HG03280 (cell line): ENCODE data around the gene C1orf53.
"Not testable (repeated sequence)": the region's sequence is repeated elsewhere in the genome, so short reads cannot be mapped to it uniquely, and the experiment has no call there.

Source experiments
- ATAC-seq: cut with Tn5 transposase; IDR thresholded peaks from one replicate; pipeline ENCODE4 v1.9.1; 2021; ENCODE audit warnings: mild to moderate bottlenecking, moderate library complexity; ENCODE audit not compliant: unreplicated experiment

The C1orf53 gene

DNA sequence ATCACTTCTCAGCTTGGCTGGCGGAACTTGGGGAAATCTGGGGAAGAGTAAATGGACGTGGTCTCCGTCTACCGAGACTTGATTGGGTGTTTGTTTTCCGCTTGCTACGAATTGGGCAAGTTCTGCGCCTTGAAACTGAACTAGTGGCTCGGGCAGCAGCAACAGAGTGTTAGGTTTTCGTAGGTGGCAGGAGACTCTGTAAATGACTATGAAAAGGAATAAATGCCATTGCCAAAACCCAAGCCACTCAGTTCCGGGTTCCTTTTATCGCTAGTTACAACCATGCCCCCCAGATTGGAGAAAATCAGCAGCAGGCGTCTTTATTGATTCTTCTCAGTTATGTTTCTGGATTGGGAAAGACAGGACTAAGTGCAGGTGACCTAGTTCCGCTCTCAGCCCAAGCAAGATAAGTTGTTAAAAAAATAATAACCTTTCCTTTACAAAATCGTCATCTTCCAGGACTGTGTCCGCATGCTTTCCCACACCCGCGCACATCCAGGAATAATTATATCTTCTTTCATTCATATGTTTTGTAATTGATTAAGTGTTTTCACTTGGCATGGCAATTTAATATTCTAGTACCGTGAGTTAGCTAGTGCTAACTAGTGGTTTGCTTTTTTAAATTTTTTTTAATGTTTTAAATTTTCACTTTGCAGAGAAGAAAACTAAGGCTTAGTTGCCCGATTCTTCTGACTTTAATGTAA lies 18.1 kb downstream of the C1orf53 start:
- ATAC-seq, result no peak

DNA sequence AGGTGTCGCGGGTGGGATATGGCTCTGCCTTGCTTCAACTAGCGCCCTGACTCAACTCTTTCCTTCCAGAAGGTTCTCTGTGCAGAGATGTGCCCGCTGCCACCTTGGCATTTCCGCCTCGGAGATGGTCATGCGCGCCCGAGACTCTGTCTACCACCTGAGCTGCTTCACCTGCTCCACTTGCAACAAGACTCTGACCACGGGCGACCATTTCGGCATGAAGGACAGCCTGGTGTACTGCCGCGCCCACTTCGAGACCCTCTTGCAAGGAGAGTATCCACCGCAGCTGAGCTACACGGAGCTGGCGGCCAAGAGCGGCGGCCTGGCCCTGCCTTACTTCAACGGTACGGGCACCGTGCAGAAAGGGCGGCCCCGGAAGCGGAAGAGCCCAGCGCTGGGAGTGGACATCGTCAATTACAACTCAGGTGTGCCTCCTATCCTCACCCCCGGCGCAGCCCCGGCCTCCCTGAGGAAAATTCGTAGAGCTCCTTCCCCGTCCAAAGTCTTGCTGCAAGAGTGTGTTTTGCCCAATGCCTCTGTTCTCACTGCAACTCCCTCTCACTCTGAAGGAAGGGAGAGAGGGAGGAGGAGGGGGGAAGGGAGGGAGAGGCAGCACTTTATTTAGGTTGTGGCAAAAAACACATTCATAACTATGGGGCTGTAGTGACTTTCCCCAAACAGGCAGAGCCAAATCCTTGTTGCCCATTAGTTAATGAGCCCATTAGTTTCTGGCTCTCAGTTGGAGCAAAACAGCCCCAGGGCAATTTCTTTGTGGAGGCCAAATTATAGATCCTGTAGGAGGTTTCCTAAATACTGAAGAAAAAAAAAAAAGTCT lies 19.0 kb downstream of the C1orf53 start:
- ATAC-seq, result no peak

DNA sequence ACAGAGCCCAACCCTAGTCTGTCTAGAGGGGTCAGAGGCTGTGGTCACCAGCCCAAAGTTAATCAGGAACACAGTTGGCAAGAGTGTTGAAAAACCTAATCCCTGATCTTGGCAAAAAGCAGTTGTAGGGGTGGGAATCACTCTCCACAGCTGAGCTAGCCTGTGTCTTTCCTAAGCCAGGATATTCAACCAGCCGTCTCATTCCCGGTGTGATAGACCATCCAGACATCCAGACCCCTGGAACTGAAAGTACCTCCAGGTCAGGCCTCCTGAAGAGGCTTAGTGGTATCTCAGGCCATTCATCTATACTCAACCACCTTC lies 19.6 kb downstream of the C1orf53 start:
- ATAC-seq, result no peak

DNA sequence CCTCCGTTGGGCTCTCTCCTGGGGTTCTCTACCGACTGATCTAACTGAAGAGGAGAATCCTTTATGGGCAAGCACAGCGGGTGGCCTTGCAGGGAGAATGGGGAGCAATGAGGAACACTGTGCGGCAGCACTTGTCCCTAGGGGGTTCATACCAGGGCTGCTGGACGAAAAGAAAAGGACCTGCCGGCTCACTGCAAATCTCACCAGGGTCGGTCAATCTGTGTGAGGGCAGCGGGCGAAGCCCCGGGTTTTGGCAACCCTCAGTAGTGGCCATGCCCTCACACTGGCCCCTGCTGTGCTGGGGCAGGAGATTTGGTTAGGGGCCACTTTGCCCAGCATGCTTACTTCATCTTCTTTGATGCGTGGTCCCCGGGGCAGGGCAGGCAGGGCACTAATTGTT lies 20.6 kb downstream of the C1orf53 start:
- ATAC-seq, result no peak

DNA sequence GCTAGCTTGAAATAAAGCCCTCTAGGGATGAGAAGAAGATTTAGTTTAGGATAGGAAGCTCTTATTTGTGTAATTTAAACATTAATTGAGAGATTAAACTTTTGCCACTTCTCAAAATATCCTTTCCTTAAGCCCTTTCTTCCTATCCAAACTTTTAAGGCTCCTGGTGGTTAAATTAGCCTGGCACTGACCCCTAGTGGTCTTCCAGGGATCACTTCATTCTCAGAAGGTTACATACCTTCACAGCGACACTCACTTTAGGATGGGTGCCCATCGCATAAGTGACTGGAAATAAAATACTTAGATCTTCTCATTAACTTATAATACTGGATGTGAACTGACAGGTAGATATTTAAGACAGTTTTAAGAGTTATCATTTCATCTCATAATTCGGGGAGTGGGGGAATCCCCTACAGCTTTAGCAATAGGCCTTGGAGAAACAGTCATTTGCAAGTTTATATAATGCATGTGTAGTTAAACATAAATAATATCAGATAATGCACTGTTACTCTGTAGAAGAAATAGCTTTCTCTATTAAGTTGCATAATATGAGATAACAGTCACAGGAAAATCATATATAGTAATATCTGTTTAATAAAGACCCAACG lies 22.2 kb downstream of the C1orf53 start:
- peak; percentile 74 for ATAC-seq

DNA sequence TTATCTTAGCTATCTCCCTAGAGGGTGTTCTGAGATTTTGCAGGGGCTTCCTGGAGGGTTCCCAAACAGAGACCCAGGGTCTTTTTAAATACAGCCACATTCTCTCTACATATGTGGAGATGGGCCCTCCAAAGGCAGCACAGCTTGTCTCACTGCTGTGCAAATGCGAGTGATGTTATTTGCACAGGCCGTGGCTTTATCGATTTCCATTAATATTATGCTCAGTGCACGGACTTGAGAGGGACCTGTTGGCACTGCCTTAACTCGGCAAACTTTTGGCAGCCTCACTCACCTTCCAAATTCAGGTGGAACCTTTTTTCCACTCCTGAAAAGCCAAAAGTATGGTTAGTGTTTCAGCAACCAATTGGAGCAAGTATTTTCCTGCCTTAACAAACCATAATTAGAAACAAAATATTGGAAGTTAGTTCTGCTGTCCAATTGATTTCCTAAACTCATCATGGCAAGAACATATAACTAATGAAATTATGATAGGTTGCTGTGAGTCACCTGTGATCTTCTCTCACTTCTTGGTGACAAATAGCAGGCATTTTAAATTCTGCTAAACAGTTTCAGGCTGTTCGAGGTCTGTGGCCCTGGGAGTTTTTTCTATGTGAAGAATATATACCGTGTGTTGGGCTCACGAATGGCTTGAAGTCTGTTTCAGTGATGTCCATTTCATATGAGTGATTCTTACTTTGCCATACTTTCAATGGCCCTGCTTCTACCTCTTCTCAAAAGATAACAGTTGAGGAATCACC lies 25.7 kb downstream of the C1orf53 start:
- ATAC-seq, result no peak

DNA sequence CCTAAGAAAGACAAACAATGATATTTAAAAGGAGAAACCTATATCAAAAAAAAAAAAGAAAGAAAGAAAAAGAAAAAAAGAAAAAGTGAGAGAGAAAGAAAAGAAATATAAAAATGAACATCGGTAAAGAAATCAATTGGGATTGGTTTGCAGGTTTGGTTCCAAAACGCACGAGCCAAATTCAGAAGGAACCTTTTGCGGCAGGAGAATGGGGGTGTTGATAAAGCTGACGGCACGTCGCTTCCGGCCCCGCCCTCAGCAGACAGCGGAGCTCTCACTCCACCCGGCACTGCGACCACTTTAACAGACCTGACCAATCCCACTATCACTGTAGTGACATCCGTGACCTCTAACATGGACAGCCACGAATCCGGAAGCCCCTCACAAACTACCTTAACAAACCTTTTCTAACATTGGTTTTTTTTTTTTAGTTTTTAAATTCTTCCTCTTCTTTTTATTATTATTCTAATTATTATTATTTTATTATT lies 26.5 kb downstream of the C1orf53 start:
- no peak for ATAC-seq

DNA sequence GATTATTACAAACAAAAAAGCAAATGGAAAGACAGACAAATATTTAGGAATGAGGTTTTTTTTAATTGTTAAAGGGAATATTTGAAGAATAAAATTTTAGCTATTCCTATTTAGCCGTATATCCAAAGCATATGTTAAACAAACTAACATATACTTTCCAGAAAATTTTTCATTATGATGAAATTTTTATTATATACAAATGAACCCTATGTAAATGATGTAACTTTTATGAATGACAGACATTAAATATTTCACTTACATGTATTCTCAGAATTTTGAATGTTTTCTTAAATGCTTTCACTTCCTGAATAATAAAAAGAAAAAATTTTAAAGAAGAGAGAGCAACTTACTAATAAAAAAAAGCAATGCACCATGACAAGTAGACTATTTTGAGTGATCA lies 30.6 kb downstream of the C1orf53 start:
- no peak for ATAC-seq

DNA sequence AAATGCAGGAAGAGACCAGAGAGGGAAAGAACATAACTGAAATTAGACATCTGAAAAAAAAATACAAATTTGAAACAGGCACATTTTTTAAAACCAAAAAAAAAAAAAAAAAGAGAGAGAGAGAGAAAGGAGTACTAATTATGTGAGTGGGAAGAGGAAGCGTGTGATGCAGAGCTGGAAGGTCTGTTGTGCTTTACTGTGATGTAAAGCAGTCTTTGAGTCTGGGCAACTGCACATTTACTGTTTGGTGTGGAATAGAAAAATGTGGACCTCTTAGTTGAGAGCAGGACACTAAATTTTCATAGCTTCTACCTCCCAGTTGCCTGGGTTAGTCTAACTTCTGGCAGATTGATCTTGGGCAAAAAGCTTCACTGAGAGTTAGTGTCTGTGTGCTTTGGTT lies 31.2 kb downstream of the C1orf53 start:
- ATAC-seq, result no peak

DNA sequence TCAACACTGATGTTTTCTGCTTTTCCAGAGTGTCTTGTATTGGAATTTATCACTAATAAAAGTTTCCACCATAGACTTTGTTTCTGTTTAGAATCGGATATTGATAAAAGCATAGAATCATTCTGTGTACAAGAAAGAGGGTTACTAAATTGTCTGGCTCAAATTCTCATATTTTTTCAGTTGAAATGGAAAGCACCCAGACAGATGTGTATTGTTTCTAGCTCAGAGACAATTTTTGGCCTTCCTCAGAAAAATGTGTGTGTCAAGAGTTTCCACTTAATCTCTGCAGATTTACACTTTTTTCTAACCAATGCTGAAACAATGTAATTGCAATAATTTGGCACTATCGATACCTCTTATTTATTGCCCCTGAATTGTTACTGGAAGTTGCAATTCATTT lies 35.0 kb downstream of the C1orf53 start:
- no peak for ATAC-seq

DNA sequence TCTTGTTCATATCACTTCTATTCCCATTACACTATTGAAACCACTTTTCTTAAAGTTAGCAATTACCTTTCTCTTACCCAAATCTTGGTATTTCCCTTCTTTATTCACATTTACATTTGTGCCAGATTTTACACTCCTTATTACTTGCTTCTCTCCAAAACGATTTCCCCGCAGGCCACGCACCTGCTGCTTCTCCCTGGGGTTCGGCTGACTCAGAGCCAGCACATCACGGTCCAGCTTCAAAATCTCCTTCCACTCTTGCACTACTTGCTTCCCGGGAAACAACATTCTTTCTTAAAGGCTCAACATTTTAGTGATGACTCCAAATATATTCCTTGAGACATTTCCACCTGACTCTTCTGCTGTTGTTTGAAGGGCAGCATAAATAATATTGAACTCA lies 35.5 kb downstream of the C1orf53 start:
- no peak for ATAC-seq

DNA sequence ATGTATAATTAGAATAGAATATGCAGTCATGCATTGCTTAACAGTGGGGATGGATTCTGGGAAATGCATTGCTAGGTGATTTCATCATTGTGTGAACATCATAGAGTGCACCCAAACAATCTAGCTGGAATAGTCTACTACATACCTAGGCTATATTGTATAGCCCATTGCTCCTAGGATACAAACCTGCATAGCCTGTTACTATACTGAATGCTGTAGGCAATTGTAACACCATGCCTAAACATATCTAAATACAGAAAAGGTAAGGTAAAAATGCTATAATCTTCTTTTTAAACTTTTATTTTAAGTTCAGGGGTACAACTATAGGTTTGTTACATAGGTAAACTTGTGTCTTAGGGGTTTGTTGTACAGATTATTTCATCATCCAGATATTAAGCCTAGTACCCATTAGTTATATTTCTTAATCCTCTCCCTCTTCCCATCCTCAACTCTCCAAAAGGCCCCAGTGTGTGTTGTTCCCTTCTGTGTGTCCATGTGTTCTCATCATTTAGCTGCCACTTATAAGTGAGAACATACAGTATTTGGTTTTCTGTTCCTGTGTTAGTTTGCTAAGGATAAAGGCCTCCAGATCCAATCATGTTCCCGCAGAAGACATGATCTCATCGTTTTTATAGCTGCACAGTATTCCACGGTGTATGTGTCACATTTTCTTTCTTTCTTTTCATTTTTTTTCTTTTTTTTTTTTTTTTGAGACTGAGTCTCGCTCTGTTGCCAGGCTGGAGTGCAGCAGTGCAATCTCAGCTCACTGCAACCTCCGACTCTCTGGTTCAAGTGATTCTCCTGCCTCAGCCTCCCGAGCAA lies 36.9 kb downstream of the C1orf53 start:
- not testable (repeated sequence) for ATAC-seq

DNA sequence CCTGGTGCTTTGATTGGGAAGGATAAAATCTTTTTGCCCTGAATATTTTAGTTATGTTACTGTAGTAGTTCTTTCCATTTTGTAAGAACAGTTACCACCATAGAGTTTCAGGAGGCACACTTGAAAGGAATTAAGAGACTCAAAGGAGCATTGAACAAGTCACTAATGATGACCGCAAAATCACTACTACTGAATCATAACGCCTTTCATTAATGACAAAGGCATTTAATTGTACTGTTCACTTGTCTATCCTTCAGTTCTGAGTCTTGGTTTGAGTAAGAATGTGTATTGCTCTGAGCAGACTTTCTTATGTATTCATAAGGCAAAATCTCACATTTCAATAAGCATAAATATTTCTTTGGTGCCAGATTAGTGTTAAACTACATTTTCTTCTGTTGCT lies 39.6 kb downstream of the C1orf53 start:
- ATAC-seq, result no peak

DNA sequence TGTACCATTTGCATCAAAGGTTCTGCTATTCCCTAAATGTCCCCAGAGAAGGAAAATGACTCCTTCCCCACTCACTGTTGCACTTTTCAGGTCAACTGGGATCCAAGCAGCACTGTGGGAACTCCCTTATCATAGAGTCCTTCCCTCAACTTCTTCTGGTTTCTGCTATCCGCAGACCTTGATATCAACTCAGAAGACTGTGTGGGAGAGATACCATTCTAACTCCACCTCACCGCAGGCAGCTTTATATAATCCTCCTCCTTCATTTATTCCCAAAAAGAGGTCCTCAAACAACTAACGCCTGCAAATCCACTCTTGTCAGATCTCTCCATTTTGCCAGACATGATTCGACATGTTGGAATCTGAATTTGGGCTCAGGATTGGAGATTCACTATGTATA lies 42.1 kb downstream of the C1orf53 start:
- ATAC-seq, result no peak

DNA sequence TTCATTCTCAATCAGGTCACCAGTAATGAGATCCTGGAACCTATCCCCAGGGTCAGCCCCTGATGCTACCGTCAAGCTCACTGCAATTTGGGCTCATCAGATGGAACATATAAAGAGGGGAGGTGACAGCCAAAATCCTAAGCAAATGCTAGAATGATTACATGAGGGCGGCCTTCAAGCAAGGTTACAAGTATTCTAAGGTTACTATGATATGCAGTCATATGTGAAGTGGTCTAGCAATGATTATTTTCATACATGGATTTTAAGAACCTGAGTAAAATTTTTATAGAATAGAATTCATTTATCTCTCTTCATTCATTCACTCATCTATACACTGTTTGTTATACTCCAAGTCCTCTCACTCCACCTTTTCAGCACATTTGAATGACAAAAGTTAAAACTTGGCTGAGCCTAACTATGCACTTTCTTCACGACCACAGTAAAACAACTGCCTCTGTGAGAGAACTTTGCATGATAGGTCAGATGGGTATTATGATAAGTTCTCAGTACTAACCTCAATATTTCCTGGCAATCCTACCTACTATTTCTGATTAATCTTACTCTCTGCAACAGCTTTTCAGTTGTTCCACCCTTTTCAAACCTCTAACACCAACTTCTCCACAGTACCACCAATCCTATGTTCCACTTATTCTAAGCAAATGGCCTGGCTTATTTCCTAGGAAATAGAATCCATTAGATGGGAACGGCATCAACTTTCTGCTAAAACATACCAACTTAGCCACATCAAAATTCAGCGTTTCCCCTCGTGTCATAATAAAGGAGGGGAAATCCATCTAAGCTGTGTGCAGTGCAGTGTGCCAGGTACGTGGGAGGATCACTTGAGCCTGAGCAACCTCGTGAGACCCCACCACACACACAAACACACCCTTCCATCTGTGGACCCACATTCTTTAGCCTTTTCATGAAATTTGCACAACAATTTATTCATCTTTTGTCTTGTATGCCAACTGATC lies 46.8 kb downstream of the C1orf53 start:
- no peak for ATAC-seq

DNA sequence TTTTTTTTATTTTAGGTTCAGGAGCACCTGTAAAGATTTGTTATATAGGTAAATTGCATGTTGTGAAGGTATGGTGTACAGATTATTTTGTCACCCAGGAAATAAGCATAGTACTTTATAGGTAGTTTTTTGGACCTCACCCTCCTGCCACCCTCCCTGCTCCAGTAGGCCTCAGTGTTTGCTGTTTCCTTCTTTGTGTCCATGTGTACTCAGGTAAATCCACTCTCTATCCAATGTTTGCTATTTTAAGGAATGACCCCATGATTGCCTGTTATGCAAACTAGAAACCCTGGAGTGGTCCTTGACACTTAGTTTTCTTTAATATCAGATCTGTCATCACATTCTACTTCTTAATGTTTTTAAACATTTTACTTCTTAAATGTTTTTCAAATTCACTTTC lies 48.7 kb downstream of the C1orf53 start:
- ATAC-seq, result no peak

DNA sequence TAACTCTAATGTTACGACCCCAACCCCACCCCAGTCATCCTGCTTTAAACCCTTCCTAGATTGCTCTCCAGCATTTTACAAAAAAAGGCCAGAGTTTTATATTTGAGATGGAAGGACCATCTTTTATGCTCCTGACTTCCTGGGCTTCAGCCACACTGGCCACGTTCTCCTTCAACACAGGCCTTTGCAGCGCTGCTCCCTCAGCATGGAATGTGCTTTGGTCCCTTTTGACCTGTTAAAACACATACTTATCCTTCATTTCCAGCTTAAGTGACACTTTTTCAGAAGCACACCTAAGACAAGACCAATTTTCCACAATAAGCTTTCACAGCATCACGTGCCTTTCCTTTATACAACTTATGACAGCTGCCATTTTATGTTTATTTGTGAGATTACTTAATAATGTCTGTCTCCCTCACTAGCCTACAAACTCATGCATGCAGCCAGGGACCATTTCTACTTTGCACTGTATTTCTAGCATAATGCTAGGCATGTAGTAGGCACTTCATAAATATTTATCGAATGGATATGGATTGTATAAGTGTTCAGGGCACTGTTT lies 49.3 kb downstream of the C1orf53 start:
- no peak for ATAC-seq

DNA sequence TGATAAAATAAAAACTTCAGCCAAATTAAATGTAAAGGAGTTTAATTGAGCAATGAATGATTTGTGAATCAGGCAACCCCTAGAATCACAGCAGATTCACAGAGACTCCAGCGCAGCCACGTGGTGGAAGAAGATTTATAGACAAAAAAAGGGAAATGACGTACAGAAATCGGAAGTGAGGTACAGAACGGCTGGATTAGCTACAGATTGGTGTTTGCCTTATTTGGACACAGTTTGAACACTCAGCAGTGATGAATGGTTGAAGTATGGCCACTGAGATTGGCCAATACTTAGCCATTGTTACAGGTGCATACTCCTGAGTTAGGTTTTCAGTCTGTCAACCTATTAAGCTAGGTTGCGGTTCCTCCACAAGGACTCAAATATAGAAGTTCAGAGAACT lies 51.0 kb downstream of the C1orf53 start:
- not testable (repeated sequence) for ATAC-seq
